Pancreas (tissue), 10 donors: ENCODE data around the gene RHBDD1. TPM values are rescaled to one million over a fixed set of nuclear protein-coding genes. Genes with fewer than 3 reads are reported as not detected.

ENCODE experiments used
- ATAC-seq, 4 donors: fragments of 200-7000 bp; cut with Tn5 transposase; one replicate each; pipeline versions ENCODE4 v1.8.0 to v1.9.1; 2020; ENCODE audit warnings: mild to moderate bottlenecking in 4 of 4, moderate library complexity in 4 of 4
- DNase-seq, 6 donors: peaks; one replicate each; pipeline ENCODE4 v3.0.0-alpha.2; 2020
- FAIRE-seq: peaks from 2 replicates; lab custom pipeline; 2012; peaks lifted over from hg19 to GRCh38; lab: Jason Lieb, UNC
- H3K27ac ChIP-seq, 4 donors: fragments of 200-600 bp; sonication (generic); 1 replicate in 3 of 4; 2 replicates in 1 of 4; pipeline versions ENCODE4 v1.5.0 to v1.8.0; 2020
- H3K27me3 ChIP-seq, 4 donors: fragments of 200-600 bp; one replicate each; pipeline ENCODE4 v1.8.0; 2021
- H3K36me3 ChIP-seq, 3 donors: fragments of 200-600 bp; sonication (generic) in 1 of 3; one replicate each; pipeline versions ENCODE4 v1.5.0 to v1.8.0; 2020 to 2021
- H3K4me1 ChIP-seq, 3 donors: fragments of 200-600 bp; one replicate each; pipeline ENCODE4 v1.8.0; 2021
- H3K4me3 ChIP-seq, 4 donors: fragments of 200-600 bp; sonication (generic) in 2 of 4; one replicate each; pipeline versions ENCODE4 v1.5.0 to v1.8.0; 2020 to 2021
- H3K9me3 ChIP-seq, 4 donors: fragments of 200-600 bp; one replicate each; pipeline ENCODE4 v1.8.0; 2021
- WGBS, 2 donors: extraction: QIAGEN DNeasy Blood & Tissue Kit; methylation state at CpG; one replicate each; pipeline ENCODE4 v1.1.7; 2013; 5-methylcytosine and 5-hydroxymethylcytosine counted together
- intact Hi-C, 3 donors: fragments of 100-400 bp; cut with DNase I; formaldehyde crosslinking; loops; one replicate each; pipeline versions ENCODE4 v1.11.1 to v1.14.2; 2022
- polyA plus RNA-seq, 2 donors: library from polyadenylated mRNA; stranded (reverse); fragments of 200-250 nt; gene quantifications; one replicate each; pipeline ENCODE4 v1.2.3, GENCODE V29; 2013
- total RNA-seq, 6 donors: library from RNA; stranded (reverse); fragmentation: NEBNext Ultra II Directional in 4 of 6; extraction: Animal tissue kit (Norgen Biotek cat#: 25700) in 4 of 6; gene quantifications; one replicate each; pipeline versions ENCODE4 v1.2.1 to v1.2.4, GENCODE V29; 2021 to 2023
- TF ChIP-seq, protein P1 (sequence below), 4 donors: fragments of 200-600 bp; sonication (generic) in 3 of 4; IDR thresholded peaks; one replicate each; pipeline versions ENCODE4 v1.5.0 to v1.8.0; 2021; ENCODE audit warnings: antibody characterized with exemption in 4 of 4
- donor health status: healthy with polysubstance abuse.
- donor health status: DM: no; HTN: no; CAD: no; lungs with moderate emphysema.
- donor health status: DM: no; HTN: no; CAD: no.
- donor health status: control.
- donor health status: control.
- donor health status: Bipolar disorder and iron deficiency.
- donor health status: DM: yes; HTN: yes; CAD: no.
- donor health status: DM: no; HTN: no; CAD: no.
- donor health status: DM: no; HTN: no; CAD: no.
- donor health status: DM: yes; HTN: yes; CAD: no.

The RHBDD1 gene
- total and polyA plus RNA-seq, 8 donors: 3.5 to 28.9 (median 20.1) TPM

DNA sequence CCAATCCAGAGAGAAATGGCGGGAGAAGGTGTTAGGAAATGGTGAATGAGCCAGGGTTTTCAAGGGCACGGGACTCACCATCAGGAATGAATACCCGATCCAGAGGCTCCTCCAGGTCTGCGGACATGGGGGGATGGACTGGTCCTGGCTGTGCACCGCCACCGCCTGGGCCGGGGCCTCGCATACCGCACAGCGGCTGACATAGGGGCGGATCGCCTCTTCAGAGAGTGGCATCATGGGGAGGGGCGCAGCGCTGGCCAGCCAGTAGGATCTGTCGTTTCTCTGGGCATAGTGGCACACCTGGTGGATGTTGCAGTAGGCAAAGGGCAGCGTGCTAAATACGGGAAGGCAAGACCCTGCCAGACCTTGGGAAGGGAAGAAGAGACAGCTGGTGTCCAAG lies 172.1 kb downstream of the RHBDD1 start:
- intact Hi-C loops: no loop called here

DNA sequence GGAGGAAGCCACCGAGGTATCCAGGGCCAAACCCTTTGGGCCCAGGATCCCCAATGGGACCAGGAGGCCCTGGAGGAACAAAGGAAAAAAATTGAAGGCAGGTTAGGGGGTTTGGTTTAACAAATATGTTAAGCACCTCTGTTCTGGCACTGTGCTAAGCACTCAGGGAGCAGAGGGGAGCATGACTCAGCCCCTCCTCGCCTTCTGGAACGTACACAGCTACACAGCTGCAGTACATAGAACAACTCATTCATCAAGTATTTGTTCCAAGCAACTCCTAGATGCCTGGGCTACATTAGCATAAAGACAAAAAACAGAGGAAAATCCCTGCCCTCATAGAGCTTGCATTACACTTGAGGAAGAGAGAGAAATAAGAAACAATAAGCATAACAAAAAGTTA lies 174.6 kb downstream of the RHBDD1 start:
- 66 to 80% methylated on average over 3 of the region's 3 CpGs for WGBS, 2 donors
- Histone ChIP-seq H3K27ac (no peak overlapping the region), H3K4me1 (no peaks in the 10 kb centered on the region), H3K4me3 (no peak overlapping the region), H3K27me3 (no peaks in the 10 kb centered on the region), H3K36me3 (no peaks in the 10 kb centered on the region), H3K9me3 (no peaks in the 10 kb centered on the region)
- ATAC-seq (no peak), FAIRE-seq (no peak), DNase-seq (no peak)
- intact Hi-C loops: no loop called here
- TF ChIP-seq, protein P1, sequence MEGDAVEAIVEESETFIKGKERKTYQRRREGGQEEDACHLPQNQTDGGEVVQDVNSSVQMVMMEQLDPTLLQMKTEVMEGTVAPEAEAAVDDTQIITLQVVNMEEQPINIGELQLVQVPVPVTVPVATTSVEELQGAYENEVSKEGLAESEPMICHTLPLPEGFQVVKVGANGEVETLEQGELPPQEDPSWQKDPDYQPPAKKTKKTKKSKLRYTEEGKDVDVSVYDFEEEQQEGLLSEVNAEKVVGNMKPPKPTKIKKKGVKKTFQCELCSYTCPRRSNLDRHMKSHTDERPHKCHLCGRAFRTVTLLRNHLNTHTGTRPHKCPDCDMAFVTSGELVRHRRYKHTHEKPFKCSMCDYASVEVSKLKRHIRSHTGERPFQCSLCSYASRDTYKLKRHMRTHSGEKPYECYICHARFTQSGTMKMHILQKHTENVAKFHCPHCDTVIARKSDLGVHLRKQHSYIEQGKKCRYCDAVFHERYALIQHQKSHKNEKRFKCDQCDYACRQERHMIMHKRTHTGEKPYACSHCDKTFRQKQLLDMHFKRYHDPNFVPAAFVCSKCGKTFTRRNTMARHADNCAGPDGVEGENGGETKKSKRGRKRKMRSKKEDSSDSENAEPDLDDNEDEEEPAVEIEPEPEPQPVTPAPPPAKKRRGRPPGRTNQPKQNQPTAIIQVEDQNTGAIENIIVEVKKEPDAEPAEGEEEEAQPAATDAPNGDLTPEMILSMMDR (IDR thresholded peaks at IDR 0.05): no peak

More for the DNA sequence above, 172.1 kb downstream of the RHBDD1 start:
- ATAC-seq: no peak
- Histone ChIP-seq H3K4me1 (no peaks in the 10 kb centered on the region), H3K36me3 (no peaks in the 10 kb centered on the region), H3K27me3 (no peaks in the 10 kb centered on the region), H3K9me3 (no peaks in the 10 kb centered on the region), H3K27ac (no peak overlapping the region), H3K4me3 (no peak overlapping the region)
- no peak for DNase-seq
- FAIRE-seq: no peak
- TF ChIP-seq, protein P1 (IDR thresholded peaks at IDR 0.05): no peak
- 96 to 97% methylated on average over 17 of the region's 17 CpGs for WGBS, 2 donors

DNA sequence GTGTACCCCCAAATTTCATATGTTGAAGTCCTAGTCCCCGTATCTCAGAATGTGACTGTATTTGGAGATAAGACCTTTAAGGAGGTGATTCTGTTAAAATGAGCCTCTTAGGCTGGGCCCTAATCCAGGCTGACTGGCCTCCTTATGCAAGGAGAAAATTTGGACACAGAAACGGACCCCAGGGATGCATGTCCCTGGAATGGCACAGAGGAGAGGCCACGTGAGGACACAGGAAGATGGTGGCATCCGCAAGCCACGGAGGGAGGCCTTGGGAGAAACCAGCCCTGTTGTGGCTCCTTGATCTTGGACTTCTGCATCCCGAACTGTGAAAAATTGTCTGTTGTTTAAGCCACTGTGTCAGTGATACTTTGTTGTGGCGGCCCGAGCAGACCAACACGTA lies 177.5 kb downstream of the RHBDD1 start:
- Histone ChIP-seq H3K27me3 (no peaks in the 10 kb centered on the region), H3K36me3 (no peaks in the 10 kb centered on the region), H3K4me3 (no peak overlapping the region), H3K27ac (no peak overlapping the region), H3K9me3 (no peaks in the 10 kb centered on the region), H3K4me1 (no peaks in the 10 kb centered on the region)
- no peak for ATAC-seq
- TF ChIP-seq, protein P1 (IDR thresholded peaks at IDR 0.05): no peak
- DNase-seq: no peak
- 91 to 92% methylated on average over 9 of the region's 9 CpGs for WGBS, 2 donors
- intact Hi-C loops: no loop called here
- no peak for FAIRE-seq

DNA sequence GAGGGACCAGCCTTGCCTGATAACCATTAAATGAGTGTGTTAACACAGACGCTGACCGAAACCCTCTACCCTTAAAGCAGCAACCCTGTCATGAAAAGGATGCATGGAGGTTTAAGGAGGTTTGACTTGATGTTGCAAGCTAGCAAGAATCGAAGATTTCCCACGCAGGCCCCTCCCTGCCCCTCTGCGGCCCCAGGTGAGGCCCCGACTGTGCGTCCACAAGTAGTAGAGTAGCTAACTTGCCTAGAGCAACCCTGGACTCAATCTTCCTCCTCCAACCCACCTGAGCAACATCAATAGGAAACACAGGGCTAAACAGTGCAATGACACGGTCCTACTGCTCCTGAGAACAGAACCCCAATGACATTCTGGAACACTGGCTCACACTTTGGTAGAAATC lies 178.0 kb downstream of the RHBDD1 start:
- Histone ChIP-seq H3K27me3 (no peaks in the 10 kb centered on the region), H3K4me3 (no peak overlapping the region), H3K4me1 (no peaks in the 10 kb centered on the region), H3K36me3 (no peaks in the 10 kb centered on the region), H3K9me3 (no peaks in the 10 kb centered on the region), H3K27ac (no peak overlapping the region)
- TF ChIP-seq, protein P1 (IDR thresholded peaks at IDR 0.05): no peak
- no peak for ATAC-seq
- 90 to 91% methylated on average over 8 of the region's 8 CpGs for WGBS, 2 donors
- no peak for DNase-seq
- no peak for FAIRE-seq
- intact Hi-C loops: no loop called here

DNA sequence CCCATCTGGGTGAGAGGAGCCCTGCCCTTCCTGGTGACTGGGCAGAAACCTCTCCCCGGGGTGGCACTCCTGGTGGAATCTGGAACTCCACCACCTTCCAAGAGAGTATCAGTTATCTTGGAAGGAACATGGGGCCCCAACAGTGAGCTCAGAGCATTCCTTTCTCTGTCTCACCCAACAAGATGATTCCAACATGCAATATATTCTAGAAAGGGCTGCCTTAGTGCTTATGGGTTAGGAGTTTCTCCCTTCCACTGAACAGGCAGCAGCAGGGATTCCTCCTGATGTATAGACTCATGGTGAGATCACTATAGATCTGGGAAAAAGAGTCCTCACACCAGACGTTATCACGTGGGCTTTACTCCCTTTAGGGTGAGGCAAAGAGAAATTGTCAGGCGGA lies 181.0 kb downstream of the RHBDD1 start:
- ATAC-seq (no peak), DNase-seq (no peak), FAIRE-seq (no peak)
- H3K36me3 ChIP-seq: no peaks in the 10 kb centered on the region
- WGBS, 2 donors: 67 to 83% methylated on average over 4 of the region's 4 CpGs
- H3K27me3 ChIP-seq: no peaks in the 10 kb centered on the region
- TF ChIP-seq, protein P1 (IDR thresholded peaks at IDR 0.05): no peak
- no peak overlapping the region for H3K27ac ChIP-seq
- no peaks in the 10 kb centered on the region for H3K9me3 ChIP-seq
- no peak overlapping the region for H3K4me3 ChIP-seq
- intact Hi-C loops: no loop called here
- H3K4me1 ChIP-seq: no peaks in the 10 kb centered on the region
